K562 (cell line): ENCODE measurements around the gene ZNF438. TPM values are rescaled to one million over a fixed set of nuclear protein-coding genes. Genes with fewer than 3 reads are reported as not detected.

Experiments used
- ASH1L ChIP-seq: fragments of 450-650 bp; IDR thresholded peaks from 2 replicates; pipeline ENCODE4 v1.6.1; 2018; ENCODE audit warnings: borderline replicate concordance, mild to moderate bottlenecking, low read depth; ENCODE audit not compliant: partially characterized antibody
- CHD4 ChIP-seq: fragments of 200-600 bp; sonication (generic); IDR thresholded peaks from 3 replicates; pipeline ENCODE4 v1.6.1; 2012; ENCODE audit warnings: low read depth, mild to moderate bottlenecking, mixed read lengths, low read length, inconsistent platforms; ENCODE audit not compliant: insufficient read depth, insufficient replicate concordance, poor library complexity, severe bottlenecking
- DMBX1 ChIP-seq: fragments of 250-450 bp; sonication (Bioruptor Pico); IDR thresholded peaks from 2 replicates; pipeline ENCODE4 v1.8.0; 2022; ENCODE audit warnings: inconsistent platforms, mild to moderate bottlenecking, moderate library complexity, borderline replicate concordance
- EHMT2 ChIP-seq: fragments of 450-650 bp; IDR thresholded peaks from 2 replicates; pipeline ENCODE4 v1.6.1; 2018; ENCODE audit warnings: antibody characterized with exemption
- ETV5 ChIP-seq: sonication (generic); formaldehyde crosslinking; IDR thresholded peaks from 2 replicates; pipeline ENCODE4 v1.4.0; 2020; ENCODE audit warnings: low read depth, mild to moderate bottlenecking, missing genetic modification reagents
- FOXA3 ChIP-seq, 2 experiments: fragments of 450-650 bp in 1 of 2; sonication (generic) in 1 of 2; formaldehyde crosslinking; IDR thresholded peaks in 1 of 2; conservative IDR thresholded peaks in 1 of 2; 2 replicates each; pipeline versions ENCODE4 v1.4.0 to v1.8.0; 2020 to 2022; ENCODE audit warnings: mild to moderate bottlenecking in 2 of 2, missing genetic modification reagents in 1 of 2
- FUS ChIP-seq: fragments of 200-400 bp; formaldehyde crosslinking; optimal IDR thresholded peaks from 2 replicates; pipeline ENCODE3; 2017; ENCODE audit warnings: low read depth, low read length
- HMGN3 ChIP-seq: IDR thresholded peaks from 2 replicates; pipeline ENCODE4 v1.6.1; 2011; ENCODE audit warnings: borderline replicate concordance, low read depth, mild to moderate bottlenecking, mixed read lengths, low read length; ENCODE audit not compliant: insufficient read length; ENCODE audit errors: extremely low read depth
- LEF1 ChIP-seq: fragments of 450-650 bp; IDR thresholded peaks from 2 replicates; pipeline ENCODE4 v1.6.1; 2016; ENCODE audit warnings: mild to moderate bottlenecking
- MYC ChIP-seq, 2 experiments: fragments of 250-450 bp in 1 of 2; sonication (Bioruptor Pico) in 1 of 2; IDR thresholded peaks; 2 replicates each; pipeline versions ENCODE4 v1.5.1 to v1.6.1; 2012 to 2021; ENCODE audit warnings: low read depth in 2 of 2, borderline replicate concordance in 1 of 2, improper control_type of control experiment in 1 of 2, low read length in 1 of 2, mild to moderate bottlenecking in 1 of 2, moderate library complexity in 1 of 2
- PHF21A ChIP-seq: fragments of 450-650 bp; IDR thresholded peaks from 2 replicates; pipeline ENCODE4 v1.6.1; 2017; ENCODE audit warnings: low read depth, borderline replicate concordance
- POLR2G ChIP-seq: fragments of 200-400 bp; formaldehyde crosslinking; IDR thresholded peaks from 2 replicates; pipeline ENCODE4 v1.6.1; 2017; ENCODE audit warnings: low read depth, mild to moderate bottlenecking, antibody characterized with exemption, low read length, moderate library complexity
- PPARD ChIP-seq: fragments of 250-450 bp; sonication (Bioruptor Pico); IDR thresholded peaks from 2 replicates; pipeline ENCODE4 v1.8.0; 2022; ENCODE audit warnings: inconsistent platforms, mild to moderate bottlenecking, moderate library complexity
- PTBP1 ChIP-seq: fragments of 200-400 bp; formaldehyde crosslinking; IDR thresholded peaks from 2 replicates; pipeline ENCODE4 v1.6.1; 2017; ENCODE audit warnings: low read depth, low read length
- RAD21 ChIP-seq, 2 experiments: fragments of 250-450 bp in 1 of 2; fragments of 450-650 bp in 1 of 2; sonication (Bioruptor Pico) in 1 of 2; formaldehyde crosslinking in 1 of 2; IDR thresholded peaks in 1 of 2; conservative IDR thresholded peaks in 1 of 2; 2 replicates each; pipeline versions ENCODE4 v1.4.0 to v1.8.0; 2020 to 2022; ENCODE audit warnings: mild to moderate bottlenecking in 2 of 2, moderate library complexity in 1 of 2
- RNF2 ChIP-seq: sonication (generic); IDR thresholded peaks from 2 replicates; pipeline ENCODE4 v1.6.1; 2016
- ZFX ChIP-seq: sonication (generic); formaldehyde crosslinking; IDR thresholded peaks from 2 replicates; pipeline ENCODE4 v1.8.0; 2022; ENCODE audit warnings: mild to moderate bottlenecking, missing genetic modification reagents, moderate library complexity
- ZNF124 ChIP-seq: sonication (generic); formaldehyde crosslinking; IDR thresholded peaks from 2 replicates; pipeline ENCODE4 v1.8.1; 2022; ENCODE audit warnings: missing genetic modification reagents
- ZNF263 ChIP-seq: sonication (generic); formaldehyde crosslinking; IDR thresholded peaks from 2 replicates; pipeline ENCODE4 v1.8.0; 2022; ENCODE audit warnings: mild to moderate bottlenecking, missing genetic modification reagents, borderline replicate concordance
- polyA plus RNA-seq, 8 experiments: library from polyadenylated mRNA; depleted of rRNA in 4 of 8; stranded (reverse) in 5 of 8; unstranded in 3 of 8; fragments of >200 nt; fragmentation: Nextera tagmentation in 2 of 8; fragmentation: Illumina TruSeq in 1 of 8; extraction: Ambion mirVana in 2 of 8; extraction: Trizol in 1 of 8; gene quantifications; 2 replicates each; pipeline versions ENCODE4 v1.2.1 to v1.2.3, GENCODE V29; 2011 to 2014; ENCODE audit warnings: inconsistent platforms in 1 of 8, missing spikeins in 1 of 8
- total RNA-seq, 7 experiments: library from RNA; depleted of rRNA in 6 of 7; stranded (reverse); fragments of >200 nt in 6 of 7; fragmentation: Illumina TruSeq in 2 of 7; extraction: Trizol in 2 of 7; gene quantifications; 2 replicates each; pipeline versions ENCODE4 v1.2.1 to v1.2.3, GENCODE V29; 2011 to 2021; ENCODE audit warnings: low replicate concordance in 1 of 7
- TF ChIP-seq, protein P1 (sequence below): fragments of 450-650 bp; formaldehyde crosslinking; IDR thresholded peaks from 2 replicates; pipeline ENCODE4 v1.4.0; 2020; ENCODE audit warnings: mild to moderate bottlenecking, moderate library complexity
- TF ChIP-seq, protein P2 (sequence below): sonication (generic); formaldehyde crosslinking; IDR thresholded peaks from 2 replicates; pipeline ENCODE4 v1.8.0; 2022; ENCODE audit warnings: missing genetic modification reagents, mild to moderate bottlenecking, moderate library complexity, borderline replicate concordance
- TF ChIP-seq, protein P3 (sequence below): sonication (generic); formaldehyde crosslinking; IDR thresholded peaks from 2 replicates; pipeline ENCODE4 v1.8.1; 2023; ENCODE audit warnings: mild to moderate bottlenecking, missing genetic modification reagents
- TF ChIP-seq, protein P4 (sequence below): sonication (generic); formaldehyde crosslinking; IDR thresholded peaks from 2 replicates; pipeline ENCODE4 v1.9.0; 2022; ENCODE audit warnings: mild to moderate bottlenecking, missing genetic modification reagents

ZNF438 gene
- total and polyA plus RNA-seq, 9 of the 15 experiments (the other 6 are each of a cell fraction or from before 2014, with no cell fraction given), result 0.45 to 1.5 (median 0.91) TPM

DNA sequence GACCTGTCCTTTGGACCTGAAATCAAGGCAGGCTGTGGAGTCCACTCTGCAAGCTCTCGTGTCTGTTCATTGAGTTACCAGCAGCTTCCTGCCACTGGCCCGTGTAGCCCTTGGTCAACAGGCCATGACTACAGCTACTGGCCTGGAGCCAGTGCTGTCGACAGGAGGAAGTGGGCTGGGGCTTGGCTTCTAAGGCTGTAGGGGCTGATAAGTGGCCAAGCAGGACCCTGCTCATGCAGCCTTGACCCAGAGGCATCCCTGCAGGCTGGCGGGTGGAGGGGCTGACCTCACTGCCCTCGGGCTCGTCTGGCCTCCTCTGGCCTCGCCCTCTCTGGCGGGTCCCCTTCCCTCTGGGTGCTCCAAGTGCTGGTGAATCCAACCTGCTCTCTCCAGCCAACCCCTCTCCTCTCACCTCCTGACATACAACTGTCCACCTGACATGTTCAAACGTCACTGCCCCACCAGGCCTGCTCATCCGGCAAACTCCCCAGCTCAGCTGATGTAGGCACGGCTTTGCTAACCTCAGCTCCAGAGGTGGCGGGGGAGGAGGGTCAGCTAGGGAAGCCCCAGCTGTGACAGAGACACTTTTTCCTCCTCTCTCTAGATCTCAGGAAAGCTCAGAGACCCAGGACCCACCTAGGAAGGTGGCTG is 213.5 kb downstream of the ZNF438 start (continued):
- TF ChIP-seq HMGN3 (peak; percentile 70), PHF21A (no peak), ZNF263 (CRISPR knock-in tag) (no peak), CHD4 (no peak), RAD21 (CRISPR knock-in tag; conservative IDR thresholded peaks at IDR 0.05 in 1 of 2, IDR thresholded peaks at IDR 0.05 in 1 of 2) (peak in 1 of 2 experiments; percentile 4; a peak in 1 of 4 replicates), ZFX (CRISPR knock-in tag) (no peak), DMBX1 (CRISPR knock-in tag) (peak; percentile 62; the same call in 1 of the 2 replicates), RNF2 (peak; percentile 82; the same call in 1 of the 2 replicates), PPARD (CRISPR knock-in tag) (no peak), ZNF124 (no peak), LEF1 (no peak), ASH1L (no peak), EHMT2 (peak; percentile 81), POLR2G (no peak), FUS (no peak), PTBP1 (no peak), FOXA3 (CRISPR knock-in tag; conservative IDR thresholded peaks at IDR 0.05 in 1 of 2, IDR thresholded peaks at IDR 0.05 in 1 of 2) (0 out of 4 replicates have a peak, but pooled peaks of 1 of the 2 experiments have one; percentile 12), MYC (IDR thresholded peaks at IDR 0.05; ENCODE audit: low read depth, low read length) (peak; percentile 50), MYC (CRISPR knock-in tag; IDR thresholded peaks at IDR 0.05; ENCODE audit: borderline replicate concordance, low read depth) (no peak), ETV5 (peak; percentile 49; the same call in 1 of the 2 replicates)
- TF ChIP-seq, protein P1, sequence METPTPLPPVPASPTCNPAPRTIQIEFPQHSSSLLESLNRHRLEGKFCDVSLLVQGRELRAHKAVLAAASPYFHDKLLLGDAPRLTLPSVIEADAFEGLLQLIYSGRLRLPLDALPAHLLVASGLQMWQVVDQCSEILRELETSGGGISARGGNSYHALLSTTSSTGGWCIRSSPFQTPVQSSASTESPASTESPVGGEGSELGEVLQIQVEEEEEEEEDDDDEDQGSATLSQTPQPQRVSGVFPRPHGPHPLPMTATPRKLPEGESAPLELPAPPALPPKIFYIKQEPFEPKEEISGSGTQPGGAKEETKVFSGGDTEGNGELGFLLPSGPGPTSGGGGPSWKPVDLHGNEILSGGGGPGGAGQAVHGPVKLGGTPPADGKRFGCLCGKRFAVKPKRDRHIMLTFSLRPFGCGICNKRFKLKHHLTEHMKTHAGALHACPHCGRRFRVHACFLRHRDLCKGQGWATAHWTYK, result 0 out of 2 replicates have a peak, but pooled peaks have one; percentile 33
- TF ChIP-seq, protein P2, sequence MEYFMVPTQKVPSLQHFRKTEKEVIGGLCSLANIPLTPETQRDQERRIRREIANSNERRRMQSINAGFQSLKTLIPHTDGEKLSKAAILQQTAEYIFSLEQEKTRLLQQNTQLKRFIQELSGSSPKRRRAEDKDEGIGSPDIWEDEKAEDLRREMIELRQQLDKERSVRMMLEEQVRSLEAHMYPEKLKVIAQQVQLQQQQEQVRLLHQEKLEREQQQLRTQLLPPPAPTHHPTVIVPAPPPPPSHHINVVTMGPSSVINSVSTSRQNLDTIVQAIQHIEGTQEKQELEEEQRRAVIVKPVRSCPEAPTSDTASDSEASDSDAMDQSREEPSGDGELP, result peak; percentile 34; the same call in 1 of the 2 replicates
- TF ChIP-seq, protein P3, sequence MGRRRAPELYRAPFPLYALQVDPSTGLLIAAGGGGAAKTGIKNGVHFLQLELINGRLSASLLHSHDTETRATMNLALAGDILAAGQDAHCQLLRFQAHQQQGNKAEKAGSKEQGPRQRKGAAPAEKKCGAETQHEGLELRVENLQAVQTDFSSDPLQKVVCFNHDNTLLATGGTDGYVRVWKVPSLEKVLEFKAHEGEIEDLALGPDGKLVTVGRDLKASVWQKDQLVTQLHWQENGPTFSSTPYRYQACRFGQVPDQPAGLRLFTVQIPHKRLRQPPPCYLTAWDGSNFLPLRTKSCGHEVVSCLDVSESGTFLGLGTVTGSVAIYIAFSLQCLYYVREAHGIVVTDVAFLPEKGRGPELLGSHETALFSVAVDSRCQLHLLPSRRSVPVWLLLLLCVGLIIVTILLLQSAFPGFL (CRISPR knock-in tag), result no peak
- TF ChIP-seq, protein P4, sequence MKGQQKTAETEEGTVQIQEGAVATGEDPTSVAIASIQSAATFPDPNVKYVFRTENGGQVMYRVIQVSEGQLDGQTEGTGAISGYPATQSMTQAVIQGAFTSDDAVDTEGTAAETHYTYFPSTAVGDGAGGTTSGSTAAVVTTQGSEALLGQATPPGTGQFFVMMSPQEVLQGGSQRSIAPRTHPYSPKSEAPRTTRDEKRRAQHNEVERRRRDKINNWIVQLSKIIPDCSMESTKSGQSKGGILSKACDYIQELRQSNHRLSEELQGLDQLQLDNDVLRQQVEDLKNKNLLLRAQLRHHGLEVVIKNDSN (CRISPR knock-in tag), result no peak
